Retinal pigment epithelial cell (primary cell): Measurements from ENCODE around the gene CTIF.

Experiments used
- DNase-seq: peaks from one replicate; pipeline ENCODE4 v3.0.0-alpha.2; 2010; ENCODE audit warnings: low read depth
- H3K4me3 ChIP-seq: 2 replicates; pipeline ENCODE4 v1.5.1; 2011; ENCODE audit warnings: mild to moderate bottlenecking, low read length, control low read depth, moderate library complexity
- TF ChIP-seq, protein P1 (sequence below): conservative IDR thresholded peaks from 2 replicates; pipeline ENCODE4 v1.5.1; 2011; ENCODE audit warnings: low read depth, low read length, control low read depth, inconsistent platforms

CTIF gene

DNA sequence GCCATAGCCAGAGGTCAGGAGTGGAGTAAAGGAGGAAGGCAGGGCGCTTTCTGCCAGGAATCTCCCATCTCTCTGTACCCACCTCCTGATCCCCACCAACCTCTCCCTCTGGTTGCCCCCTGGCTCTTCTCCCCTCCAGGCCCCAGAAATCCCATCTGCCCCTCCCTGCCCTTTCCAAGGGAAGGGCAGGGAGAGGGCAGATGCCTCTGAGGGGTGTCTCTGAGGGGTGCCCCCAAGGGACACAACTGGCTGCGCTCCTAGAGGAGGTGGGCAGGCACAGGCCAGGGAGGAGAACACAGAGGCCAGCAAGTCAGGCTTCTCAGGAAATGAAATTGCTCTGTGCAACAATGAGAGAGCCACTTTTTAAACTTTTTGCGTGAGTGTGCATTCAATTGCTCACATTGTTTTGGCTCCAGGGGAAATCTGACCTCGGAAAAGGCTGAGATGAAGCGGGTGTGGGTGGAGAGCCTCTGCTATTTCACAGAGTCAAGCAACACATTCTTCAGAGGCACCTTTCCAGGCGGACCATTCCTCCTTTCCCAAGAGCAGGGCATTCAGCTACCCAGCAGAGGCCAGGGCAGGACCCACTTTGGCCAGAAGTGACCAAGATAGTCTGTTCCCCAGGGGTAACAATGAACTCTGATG is 286.4 kb downstream of the CTIF start:
- DNase-seq: no peak
- TF ChIP-seq, protein P1, sequence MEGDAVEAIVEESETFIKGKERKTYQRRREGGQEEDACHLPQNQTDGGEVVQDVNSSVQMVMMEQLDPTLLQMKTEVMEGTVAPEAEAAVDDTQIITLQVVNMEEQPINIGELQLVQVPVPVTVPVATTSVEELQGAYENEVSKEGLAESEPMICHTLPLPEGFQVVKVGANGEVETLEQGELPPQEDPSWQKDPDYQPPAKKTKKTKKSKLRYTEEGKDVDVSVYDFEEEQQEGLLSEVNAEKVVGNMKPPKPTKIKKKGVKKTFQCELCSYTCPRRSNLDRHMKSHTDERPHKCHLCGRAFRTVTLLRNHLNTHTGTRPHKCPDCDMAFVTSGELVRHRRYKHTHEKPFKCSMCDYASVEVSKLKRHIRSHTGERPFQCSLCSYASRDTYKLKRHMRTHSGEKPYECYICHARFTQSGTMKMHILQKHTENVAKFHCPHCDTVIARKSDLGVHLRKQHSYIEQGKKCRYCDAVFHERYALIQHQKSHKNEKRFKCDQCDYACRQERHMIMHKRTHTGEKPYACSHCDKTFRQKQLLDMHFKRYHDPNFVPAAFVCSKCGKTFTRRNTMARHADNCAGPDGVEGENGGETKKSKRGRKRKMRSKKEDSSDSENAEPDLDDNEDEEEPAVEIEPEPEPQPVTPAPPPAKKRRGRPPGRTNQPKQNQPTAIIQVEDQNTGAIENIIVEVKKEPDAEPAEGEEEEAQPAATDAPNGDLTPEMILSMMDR: no peak

DNA sequence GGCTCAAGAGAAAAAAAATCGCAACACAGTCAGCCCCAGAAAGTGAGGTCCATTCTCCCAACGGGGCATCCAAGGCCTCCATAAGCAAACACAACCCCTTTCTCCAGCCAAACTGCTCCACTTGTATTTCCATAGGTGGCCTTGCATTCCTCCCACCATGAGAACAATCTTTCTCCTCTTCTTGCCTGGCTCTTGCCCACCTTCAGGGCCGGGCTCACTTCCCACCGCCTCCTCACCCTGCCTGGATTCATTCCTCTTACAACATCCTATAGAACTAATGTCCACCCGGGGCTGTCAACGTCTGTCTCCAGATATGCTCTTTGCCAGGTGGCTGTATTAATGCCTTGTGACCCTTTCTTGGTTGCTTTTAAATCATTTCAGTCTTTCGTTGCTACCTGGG is 287.4 kb downstream of the CTIF start:
- TF ChIP-seq, protein P1: no peak
- no peak for DNase-seq
- no peak overlapping the region for H3K4me3 ChIP-seq

More for the DNA sequence above, 286.4 kb downstream of the CTIF start:
- H3K4me3 ChIP-seq: no peak overlapping the region

DNA sequence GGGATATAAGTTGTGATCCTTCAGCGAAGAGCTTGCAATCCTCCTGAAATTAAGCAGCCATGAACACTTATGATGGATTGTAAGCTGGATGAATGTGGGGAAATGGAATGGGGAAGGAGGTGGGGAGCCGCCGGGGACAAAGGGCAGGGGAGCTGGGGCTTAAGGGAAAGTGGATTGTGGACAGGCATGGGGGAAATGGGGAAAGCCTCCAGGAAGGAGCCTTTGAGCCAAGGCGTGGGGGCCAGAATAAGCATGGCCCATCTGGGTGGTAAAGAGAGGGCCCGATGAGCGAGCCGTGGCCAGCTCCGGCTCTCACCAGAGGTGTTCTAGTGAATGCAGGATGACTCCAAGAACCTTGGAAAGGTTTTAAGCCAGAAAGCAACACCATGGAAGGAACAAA is 288.0 kb downstream of the CTIF start:
- no peak overlapping the region for H3K4me3 ChIP-seq
- TF ChIP-seq, protein P1: no peak
- no peak for DNase-seq

DNA sequence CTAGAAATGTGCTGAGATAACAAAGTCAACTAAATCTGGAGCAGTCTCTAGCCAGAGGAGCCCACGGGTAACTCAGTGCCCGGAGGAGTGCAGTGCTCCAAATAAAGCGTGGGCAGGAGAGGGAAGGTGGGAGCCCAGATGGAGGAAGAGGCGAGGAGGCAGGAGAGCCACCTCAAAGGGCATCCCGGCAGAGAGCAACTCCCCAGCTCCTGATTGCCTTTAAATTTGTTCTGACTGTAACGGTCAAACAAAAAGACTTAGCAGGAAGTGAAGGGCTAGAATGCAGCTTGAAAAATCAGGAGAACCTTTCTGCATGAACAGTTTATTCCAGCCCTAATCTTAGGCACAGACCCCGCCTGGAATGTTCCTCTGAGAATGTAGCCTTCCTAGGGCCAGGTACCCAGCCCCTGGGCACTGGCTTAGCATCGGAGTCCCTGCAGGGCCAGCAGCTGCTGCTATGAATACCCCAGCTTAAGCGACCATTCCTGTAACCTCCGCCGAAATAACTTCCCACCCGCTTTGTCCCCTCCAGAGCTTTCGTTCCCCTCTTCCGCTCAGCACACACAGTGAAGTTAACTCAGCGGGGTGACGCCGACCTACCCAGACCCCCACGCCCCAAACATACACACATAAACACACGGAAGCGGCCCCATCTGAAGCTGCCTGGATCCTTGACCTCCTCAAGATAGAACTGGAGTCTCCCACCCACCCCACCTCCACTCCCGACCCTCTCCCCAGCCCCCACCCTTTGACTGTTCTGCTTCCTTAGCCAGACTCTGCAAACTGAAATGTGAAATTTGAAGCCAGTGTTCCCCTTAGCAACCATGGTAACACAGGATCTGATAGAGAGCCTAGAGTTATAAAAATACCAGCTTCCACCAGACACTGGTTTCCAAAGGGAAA is 288.7 kb downstream of the CTIF start:
- H3K4me3 ChIP-seq: peak overlapping the region; percentile 30
- TF ChIP-seq, protein P1: no peak
- DNase-seq: peak; percentile 62

DNA sequence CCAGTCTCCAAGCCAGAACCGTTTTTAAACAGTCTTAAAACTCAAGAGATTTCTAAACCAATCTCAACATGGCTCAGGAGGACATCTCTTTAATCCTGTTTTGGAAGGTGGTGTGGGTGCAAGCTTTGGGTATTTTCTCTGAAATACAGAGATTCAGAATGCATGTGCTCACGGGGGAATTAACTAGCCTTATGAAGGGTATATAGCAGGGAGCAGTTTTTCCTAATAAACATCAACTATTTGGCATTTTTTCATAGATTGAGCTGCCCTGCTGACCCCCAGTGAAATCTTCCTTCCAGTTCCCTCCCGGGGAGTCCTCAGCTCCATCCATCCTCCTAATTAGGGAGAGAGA is 289.3 kb downstream of the CTIF start:
- H3K4me3 ChIP-seq: no peak overlapping the region
- DNase-seq: no peak
- TF ChIP-seq, protein P1: no peak

DNA sequence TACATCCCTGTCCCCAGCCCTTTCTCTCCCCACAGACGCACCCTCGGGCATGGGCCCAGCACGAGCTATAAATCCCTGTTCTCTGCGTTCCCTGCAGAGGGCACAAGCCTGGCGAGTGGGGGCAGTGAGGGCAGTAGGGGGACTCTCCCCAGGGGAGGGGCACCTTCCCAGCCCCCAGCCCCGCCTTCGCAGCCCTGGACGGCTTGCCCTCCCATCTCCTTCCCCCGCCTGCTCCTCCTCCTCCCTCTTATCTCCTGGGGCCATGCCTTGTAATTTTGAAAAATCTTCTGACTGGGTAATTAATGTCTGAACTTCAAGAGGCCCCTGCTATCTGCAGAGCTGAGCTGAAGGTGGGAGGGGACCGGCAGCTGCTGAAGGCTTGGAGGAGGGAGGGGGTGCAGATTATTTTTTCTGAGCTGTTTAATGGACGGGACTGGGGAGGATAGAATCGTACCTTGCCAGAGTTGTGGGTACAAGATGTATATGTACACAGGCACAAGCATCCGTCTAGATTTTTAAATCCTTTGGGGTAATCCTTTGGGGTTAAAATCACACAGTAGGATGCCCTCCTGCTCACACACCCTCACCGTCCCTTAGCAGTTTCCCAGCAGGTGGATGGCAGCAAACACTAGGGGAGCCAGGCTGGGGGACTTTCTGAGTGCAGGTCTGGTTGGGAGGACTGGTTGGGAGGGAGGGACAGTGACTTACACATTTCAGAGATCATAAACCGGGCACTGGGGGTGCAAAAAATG is 290.0 kb downstream of the CTIF start:
- DNase-seq: no peak
- H3K4me3 ChIP-seq: no peak overlapping the region
- TF ChIP-seq, protein P1: peak; percentile 32
